Measurements from ENCODE around the gene VTI1A.

DNA sequence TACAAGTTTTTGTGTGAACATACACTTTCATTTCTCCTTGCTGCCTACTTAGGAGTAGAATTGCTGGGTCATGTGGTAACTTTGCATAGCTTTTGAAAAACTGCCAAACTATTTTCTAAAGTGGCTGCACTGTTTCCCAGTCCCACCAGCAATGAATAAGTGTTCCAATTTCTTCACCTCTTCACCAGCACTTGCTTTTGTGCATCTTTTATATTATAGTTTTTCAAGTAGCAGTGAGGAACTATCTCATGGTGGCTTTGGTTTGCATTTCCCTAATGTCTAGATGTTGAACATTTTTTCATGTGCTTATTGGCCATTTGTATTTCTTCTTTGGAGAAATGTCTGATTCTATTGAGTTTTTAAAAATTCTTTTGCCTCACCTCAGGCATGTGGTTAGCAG, 273.2 kb downstream of the VTI1A start:
- TF ChIP-seq, protein P1, sequence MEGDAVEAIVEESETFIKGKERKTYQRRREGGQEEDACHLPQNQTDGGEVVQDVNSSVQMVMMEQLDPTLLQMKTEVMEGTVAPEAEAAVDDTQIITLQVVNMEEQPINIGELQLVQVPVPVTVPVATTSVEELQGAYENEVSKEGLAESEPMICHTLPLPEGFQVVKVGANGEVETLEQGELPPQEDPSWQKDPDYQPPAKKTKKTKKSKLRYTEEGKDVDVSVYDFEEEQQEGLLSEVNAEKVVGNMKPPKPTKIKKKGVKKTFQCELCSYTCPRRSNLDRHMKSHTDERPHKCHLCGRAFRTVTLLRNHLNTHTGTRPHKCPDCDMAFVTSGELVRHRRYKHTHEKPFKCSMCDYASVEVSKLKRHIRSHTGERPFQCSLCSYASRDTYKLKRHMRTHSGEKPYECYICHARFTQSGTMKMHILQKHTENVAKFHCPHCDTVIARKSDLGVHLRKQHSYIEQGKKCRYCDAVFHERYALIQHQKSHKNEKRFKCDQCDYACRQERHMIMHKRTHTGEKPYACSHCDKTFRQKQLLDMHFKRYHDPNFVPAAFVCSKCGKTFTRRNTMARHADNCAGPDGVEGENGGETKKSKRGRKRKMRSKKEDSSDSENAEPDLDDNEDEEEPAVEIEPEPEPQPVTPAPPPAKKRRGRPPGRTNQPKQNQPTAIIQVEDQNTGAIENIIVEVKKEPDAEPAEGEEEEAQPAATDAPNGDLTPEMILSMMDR (conservative IDR thresholded peaks at IDR 0.05; ENCODE audit: low read depth in 2 of 2) = no peak
- TF ChIP-seq EZH2 (IDR thresholded peaks at IDR 0.05; ENCODE audit: low read depth, unreplicated experiment) (no peak), EZH2phosphoT487 (IDR thresholded peaks at IDR 0.05; ENCODE audit: unreplicated experiment) (no peak)
- TF ChIP-seq, protein P2, sequence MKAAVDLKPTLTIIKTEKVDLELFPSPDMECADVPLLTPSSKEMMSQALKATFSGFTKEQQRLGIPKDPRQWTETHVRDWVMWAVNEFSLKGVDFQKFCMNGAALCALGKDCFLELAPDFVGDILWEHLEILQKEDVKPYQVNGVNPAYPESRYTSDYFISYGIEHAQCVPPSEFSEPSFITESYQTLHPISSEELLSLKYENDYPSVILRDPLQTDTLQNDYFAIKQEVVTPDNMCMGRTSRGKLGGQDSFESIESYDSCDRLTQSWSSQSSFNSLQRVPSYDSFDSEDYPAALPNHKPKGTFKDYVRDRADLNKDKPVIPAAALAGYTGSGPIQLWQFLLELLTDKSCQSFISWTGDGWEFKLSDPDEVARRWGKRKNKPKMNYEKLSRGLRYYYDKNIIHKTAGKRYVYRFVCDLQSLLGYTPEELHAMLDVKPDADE (IDR thresholded peaks at IDR 0.05) = no peak
